Naive B cell (primary cell): ENCODE data around the gene MOGAT3. TPM values are rescaled to one million over a fixed set of nuclear protein-coding genes. Genes with fewer than 3 reads are reported as not detected.

Experiments
- ATAC-seq, 2 donors: fragments of 150-1000 bp; cut with Tn5 transposase; 2 replicates each; pipeline ENCODE4 v1.10.0; 2021; ENCODE audit warnings: low read depth in 2 of 2, mild to moderate bottlenecking in 2 of 2, moderate library complexity in 2 of 2
- DNase-seq: peaks from one replicate; pipeline ENCODE4 v3.0.0; 2022
- H3K27ac Mint-ChIP-seq, 6 donors: one replicate each; pipeline ENCODE4 v1.8.0; 2020 to 2022; ENCODE audit warnings: mild to moderate bottlenecking in 6 of 6, mixed read lengths in 6 of 6, moderate library complexity in 5 of 6, inconsistent platforms in 2 of 6
- H3K27me3 Mint-ChIP-seq, 3 donors: one replicate each; pipeline ENCODE4 v1.8.0; 2021 to 2022; ENCODE audit warnings: mixed read lengths in 3 of 3, mild to moderate bottlenecking in 1 of 3
- H3K36me3 Mint-ChIP-seq, 2 donors: one replicate each; pipeline ENCODE4 v1.8.0; 2020 to 2022; ENCODE audit warnings: mixed read lengths in 2 of 2, inconsistent platforms in 1 of 2, mild to moderate bottlenecking in 1 of 2
- H3K4me1 Mint-ChIP-seq, 3 donors: one replicate each; pipeline ENCODE4 v1.8.0; 2020 to 2022; ENCODE audit warnings: mixed read lengths in 3 of 3, inconsistent platforms in 1 of 3, mild to moderate bottlenecking in 1 of 3, moderate library complexity in 1 of 3
- H3K4me3 Mint-ChIP-seq, 8 donors: one replicate each; pipeline ENCODE4 v1.8.0; 2020 to 2022; ENCODE audit warnings: mild to moderate bottlenecking in 8 of 8, mixed read lengths in 8 of 8, moderate library complexity in 8 of 8, inconsistent platforms in 2 of 8
- H3K9me3 Mint-ChIP-seq, 7 donors: one replicate each; pipeline ENCODE4 v1.8.0; 2020 to 2022; ENCODE audit warnings: mixed read lengths in 7 of 7, mild to moderate bottlenecking in 5 of 7, inconsistent platforms in 2 of 7, moderate library complexity in 1 of 7
- polyA plus RNA-seq, 6 donors: library from polyadenylated mRNA; unstranded; fragments of 300-500 nt; fragmentation: Illumina TruSeq; gene quantifications; one replicate each; pipeline ENCODE4 v1.2.3, GENCODE V29; 2021; ENCODE audit warnings: low read depth in 6 of 6

Gene MOGAT3
- polyA plus RNA-seq, 6 donors from 2014 or later = not detected

- Mint-ChIP-seq H3K36me3 (no peaks in the 10 kb centered on the region), H3K27ac (peak overlapping the region in 1 of 6 donors; percentile 59), H3K9me3 (no peaks in the 10 kb centered on the region), H3K4me3 (peak overlapping the region in 1 of 8 donors; percentile 23), H3K4me1 (peaks cover 6 to 26% (median 14%) of the 10 kb centered on the region in 3 donors), H3K27me3 (no peaks in the 10 kb centered on the region)
- DNase-seq (no peak), ATAC-seq (no peak)
These were observed 37.7 kb upstream of the MOGAT3 start for GRCh38 chr7:101238226-101239182.

GRCh38 chr7:101237206-101238067 lies 36.6 kb upstream of the MOGAT3 start, which contains the start of gene CLDN15:
Gene CLDN15 (minus strand): TSS chr7:101237802. CDS start chr7:101237581, 221 bp downstream.
- H3K27ac Mint-ChIP-seq = peak within 1 kb of the TSS in 3 of 6 donors; percentile 43 to 59 (median 50)
- ATAC-seq = peak; percentile 20 to 36
- peaks cover 6 to 21% (median 14%) of the 10 kb centered on the region in 3 donors for H3K4me1 Mint-ChIP-seq
- H3K4me3 Mint-ChIP-seq = no peak within 1 kb of the TSS
- no peak for DNase-seq
- no peaks in the 10 kb centered on the region for H3K27me3 Mint-ChIP-seq
- no peaks in the 10 kb centered on the region for H3K9me3 Mint-ChIP-seq
- H3K36me3 Mint-ChIP-seq = no peaks in the 10 kb centered on the region

- peaks cover 6 to 15% (median 14%) of the 10 kb centered on the region in 3 donors for H3K4me1 Mint-ChIP-seq
- no peaks in the 10 kb centered on the region for H3K36me3 Mint-ChIP-seq
- peak overlapping the region in 1 of 8 donors; percentile 42 for H3K4me3 Mint-ChIP-seq
- ATAC-seq (no peak), DNase-seq (no peak)
- H3K27ac Mint-ChIP-seq = peak overlapping the region in 2 of 6 donors; percentile 20 to 49
- no peaks in the 10 kb centered on the region for H3K9me3 Mint-ChIP-seq
- H3K27me3 Mint-ChIP-seq = no peaks in the 10 kb centered on the region
These were observed 35.5 kb upstream of the MOGAT3 start for GRCh38 chr7:101236292-101236835.

GRCh38 chr7:101235522-101235921 lies 34.7 kb upstream of the MOGAT3 start:
- no peaks in the 10 kb centered on the region for H3K9me3 Mint-ChIP-seq
- H3K36me3 Mint-ChIP-seq = no peaks in the 10 kb centered on the region
- ATAC-seq (no peak), DNase-seq (no peak)
- peaks cover 2 to 12% (median 9%) of the 10 kb centered on the region in 3 donors for H3K4me1 Mint-ChIP-seq
- no peaks in the 10 kb centered on the region for H3K27me3 Mint-ChIP-seq
- no peak overlapping the region for H3K27ac Mint-ChIP-seq
- no peak overlapping the region for H3K4me3 Mint-ChIP-seq

- Mint-ChIP-seq H3K36me3 (no peaks in the 10 kb centered on the region), H3K4me3 (no peak overlapping the region), H3K9me3 (no peaks in the 10 kb centered on the region)
These were observed 34.2 kb upstream of the MOGAT3 start for GRCh38 chr7:101235050-101235449.

GRCh38 chr7:101234636-101235035 lies 33.8 kb upstream of the MOGAT3 start:
- peak overlapping the region in 2 of 6 donors; percentile 24 to 79 for H3K27ac Mint-ChIP-seq
- no peak for ATAC-seq
- no peaks in the 10 kb centered on the region for H3K36me3 Mint-ChIP-seq
- no peaks in the 10 kb centered on the region for H3K9me3 Mint-ChIP-seq
- DNase-seq = no peak
- H3K27me3 Mint-ChIP-seq = no peaks in the 10 kb centered on the region
- peaks cover 0 to 14% (median 10%) of the 10 kb centered on the region in 3 donors for H3K4me1 Mint-ChIP-seq
- H3K4me3 Mint-ChIP-seq = no peak overlapping the region

More at GRCh38 chr7:101235050-101235449, 34.2 kb upstream of the MOGAT3 start:
- peaks cover 0 to 14% (median 10%) of the 10 kb centered on the region in 3 donors for H3K4me1 Mint-ChIP-seq
- no peak for DNase-seq
- H3K27me3 Mint-ChIP-seq = no peaks in the 10 kb centered on the region
- ATAC-seq = no peak
- H3K27ac Mint-ChIP-seq = peak overlapping the region in 2 of 6 donors; percentile 24 to 79

- DNase-seq (no peak), ATAC-seq (no peak)
- H3K36me3 Mint-ChIP-seq = no peaks in the 10 kb centered on the region
- H3K4me3 Mint-ChIP-seq = no peak overlapping the region
- H3K9me3 Mint-ChIP-seq = no peaks in the 10 kb centered on the region
- H3K27me3 Mint-ChIP-seq = no peaks in the 10 kb centered on the region
- peak overlapping the region in 1 of 6 donors; percentile 33 for H3K27ac Mint-ChIP-seq
- peaks cover 0 to 14% (median 10%) of the 10 kb centered on the region in 3 donors for H3K4me1 Mint-ChIP-seq
These were observed 33.2 kb upstream of the MOGAT3 start for GRCh38 chr7:101233907-101234547.

GRCh38 chr7:101232141-101232850 lies 31.5 kb upstream of the MOGAT3 start:
- no peak overlapping the region for H3K4me3 Mint-ChIP-seq
- H3K36me3 Mint-ChIP-seq = no peaks in the 10 kb centered on the region
- H3K27ac Mint-ChIP-seq = peak overlapping the region in 1 of 6 donors; percentile 47
- H3K27me3 Mint-ChIP-seq = no peaks in the 10 kb centered on the region
- no peak for ATAC-seq
- DNase-seq = no peak
- no peaks in the 10 kb centered on the region for H3K9me3 Mint-ChIP-seq
- H3K4me1 Mint-ChIP-seq = peaks cover 0 to 9% (median 5%) of the 10 kb centered on the region in 3 donors

GRCh38 chr7:101231644-101232043 lies 30.8 kb upstream of the MOGAT3 start:
- H3K27ac Mint-ChIP-seq = peak overlapping the region in 1 of 6 donors; percentile 62
- no peak overlapping the region for H3K4me3 Mint-ChIP-seq
- ATAC-seq = no peak
- H3K9me3 Mint-ChIP-seq = no peaks in the 10 kb centered on the region
- H3K4me1 Mint-ChIP-seq = peaks cover 0 to 9% (median 5%) of the 10 kb centered on the region in 3 donors
- no peaks in the 10 kb centered on the region for H3K27me3 Mint-ChIP-seq
- H3K36me3 Mint-ChIP-seq = no peaks in the 10 kb centered on the region
- no peak for DNase-seq

- no peaks in the 10 kb centered on the region for H3K27me3 Mint-ChIP-seq
- peaks cover 5 to 12% (median 11%) of the 10 kb centered on the region in 3 donors for H3K4me1 Mint-ChIP-seq
- H3K27ac Mint-ChIP-seq = peak overlapping the region in 1 of 6 donors; percentile 15
- H3K4me3 Mint-ChIP-seq = no peak overlapping the region
- peaks cover 0 to 17% of the 10 kb centered on the region in 2 donors for H3K36me3 Mint-ChIP-seq
- DNase-seq = no peak
- ATAC-seq = no peak
- no peaks in the 10 kb centered on the region for H3K9me3 Mint-ChIP-seq
These were observed 25.9 kb upstream of the MOGAT3 start for GRCh38 chr7:101226721-101227120.

GRCh38 chr7:101225650-101226049 lies 24.8 kb upstream of the MOGAT3 start:
- DNase-seq (no peak), ATAC-seq (no peak)
- no peaks in the 10 kb centered on the region for H3K9me3 Mint-ChIP-seq
- H3K27ac Mint-ChIP-seq = no peak overlapping the region
- H3K4me1 Mint-ChIP-seq = peaks cover 14 to 18% (median 14%) of the 10 kb centered on the region in 3 donors
- peaks cover 0 to 17% of the 10 kb centered on the region in 2 donors for H3K36me3 Mint-ChIP-seq
- H3K27me3 Mint-ChIP-seq = no peaks in the 10 kb centered on the region
- no peak overlapping the region for H3K4me3 Mint-ChIP-seq

GRCh38 chr7:101223528-101223927 lies 22.7 kb upstream of the MOGAT3 start:
- no peaks in the 10 kb centered on the region for H3K9me3 Mint-ChIP-seq
- no peak overlapping the region for H3K27ac Mint-ChIP-seq
- peaks cover 21 to 29% (median 24%) of the 10 kb centered on the region in 3 donors for H3K4me1 Mint-ChIP-seq
- H3K4me3 Mint-ChIP-seq = peak overlapping the region in 2 of 8 donors; percentile 15 to 47
- no peak for DNase-seq
- no peaks in the 10 kb centered on the region for H3K27me3 Mint-ChIP-seq
- ATAC-seq = no peak
- H3K36me3 Mint-ChIP-seq = peaks cover 0 to 17% of the 10 kb centered on the region in 2 donors
